Measurements from ENCODE around the gene SORBS1.

- TF ChIP-seq CTCF (IDR thresholded peaks at IDR 0.05; ENCODE audit: insufficient read depth, low read length, poor library complexity, severe bottlenecking) (no peak), EZH2phosphoT487 (conservative IDR thresholded peaks at IDR 0.05; ENCODE audit: low read length) (no peak)
Measured at GRCh38 chr10:95496951-95497350, 64.2 kb downstream of the SORBS1 start.

All from SU-DHL-6 (cell line).